Naive B cell (primary cell): ENCODE results near the gene TMEM107. TPM values are rescaled to one million over a fixed set of nuclear protein-coding genes. Genes with fewer than 3 reads are reported as not detected.

Experiments used
- ATAC-seq, 2 donors: fragments of 150-1000 bp; cut with Tn5 transposase; 2 replicates each; pipeline ENCODE4 v1.10.0; 2021; ENCODE audit warnings: low read depth in 2 of 2, mild to moderate bottlenecking in 2 of 2, moderate library complexity in 2 of 2
- DNase-seq: peaks from one replicate; pipeline ENCODE4 v3.0.0; 2022
- H3K27ac Mint-ChIP-seq, 6 donors: one replicate each; pipeline ENCODE4 v1.8.0; 2020 to 2022; ENCODE audit warnings: mild to moderate bottlenecking in 6 of 6, mixed read lengths in 6 of 6, moderate library complexity in 5 of 6, inconsistent platforms in 2 of 6
- H3K27me3 Mint-ChIP-seq, 3 donors: one replicate each; pipeline ENCODE4 v1.8.0; 2021 to 2022; ENCODE audit warnings: mixed read lengths in 3 of 3, mild to moderate bottlenecking in 1 of 3
- H3K36me3 Mint-ChIP-seq, 2 donors: one replicate each; pipeline ENCODE4 v1.8.0; 2020 to 2022; ENCODE audit warnings: mixed read lengths in 2 of 2, inconsistent platforms in 1 of 2, mild to moderate bottlenecking in 1 of 2
- H3K4me1 Mint-ChIP-seq, 3 donors: one replicate each; pipeline ENCODE4 v1.8.0; 2020 to 2022; ENCODE audit warnings: mixed read lengths in 3 of 3, inconsistent platforms in 1 of 3, mild to moderate bottlenecking in 1 of 3, moderate library complexity in 1 of 3
- H3K4me3 Mint-ChIP-seq, 8 donors: one replicate each; pipeline ENCODE4 v1.8.0; 2020 to 2022; ENCODE audit warnings: mild to moderate bottlenecking in 8 of 8, mixed read lengths in 8 of 8, moderate library complexity in 8 of 8, inconsistent platforms in 2 of 8
- H3K9me3 Mint-ChIP-seq, 7 donors: one replicate each; pipeline ENCODE4 v1.8.0; 2020 to 2022; ENCODE audit warnings: mixed read lengths in 7 of 7, mild to moderate bottlenecking in 5 of 7, inconsistent platforms in 2 of 7, moderate library complexity in 1 of 7
- polyA plus RNA-seq, 6 donors: library from polyadenylated mRNA; unstranded; fragments of 300-500 nt; fragmentation: Illumina TruSeq; gene quantifications; one replicate each; pipeline ENCODE4 v1.2.3, GENCODE V29; 2021; ENCODE audit warnings: low read depth in 6 of 6

TMEM107 gene
- polyA plus RNA-seq, 6 donors from 2014 or later: 29.9 to 42.3 (median 34.7) TPM

GRCh38 chr17:8123695-8124349 lies 52.4 kb downstream of the TMEM107 start, which contains the start of gene HES7:
HES7 (minus strand) TSS chr17:8124106; CDS start chr17:8124084, 22 bp downstream.
- ATAC-seq: no peak
- Mint-ChIP-seq H3K4me3 (peak within 1 kb of the TSS; percentile 83 to 98 (median 94)), H3K27ac (peak within 1 kb of the TSS; percentile 76 to 100 (median 98)), H3K4me1 (peaks cover 68 to 79% (median 76%) of the 10 kb centered on the region in 3 donors), H3K27me3 (peaks cover 35 to 57% (median 55%) of the 10 kb centered on the region in 3 donors), H3K9me3 (peaks cover 0 to 10% (median 1%) of the 10 kb centered on the region in 7 donors), H3K36me3 (no peaks in the 10 kb centered on the region)
- no peak for DNase-seq

GRCh38 chr17:8122924-8123694 lies 53.1 kb downstream of the TMEM107 start:
- no peaks in the 10 kb centered on the region for H3K36me3 Mint-ChIP-seq
- peaks cover 0 to 11% (median 2%) of the 10 kb centered on the region in 7 donors for H3K9me3 Mint-ChIP-seq
- H3K4me1 Mint-ChIP-seq: peaks cover 75 to 83% (median 83%) of the 10 kb centered on the region in 3 donors
- DNase-seq (no peak), ATAC-seq (no peak)
- peaks cover 35 to 64% (median 49%) of the 10 kb centered on the region in 3 donors for H3K27me3 Mint-ChIP-seq
- peak overlapping the region; percentile 83 to 98 (median 95) for H3K4me3 Mint-ChIP-seq
- H3K27ac Mint-ChIP-seq: peak overlapping the region in 5 of 6 donors; percentile 53 to 93 (median 77)

Other genes starting within 250 kb of the TMEM107 start
- under 1 TPM in 1 of 6 donors, not detected in 5; 0.15 TPM for gene KCNAB3, start 246.5 kb downstream of the TMEM107 start, polyA plus RNA-seq
- gene TRAPPC1, start 244.4 kb downstream of the TMEM107 start, polyA plus RNA-seq: 100 to 1,000 TPM; 202 to 349 (median 224) TPM
- gene CNTROB, start 244.2 kb downstream of the TMEM107 start, polyA plus RNA-seq: 10 to 100 TPM in 1 of 6 donors, 1 to 10 TPM in 5; 3.3 to 14.2 (median 7.6) TPM
- not detected for gene GUCY2D, start 173.8 kb downstream of the TMEM107 start, polyA plus RNA-seq
- not detected for gene ALOX15B, start 137.3 kb downstream of the TMEM107 start, polyA plus RNA-seq
- gene ALOX12B, start 88.7 kb downstream of the TMEM107 start, polyA plus RNA-seq: 1 to 10 TPM in 2 of 6 donors, under 1 TPM in 2, not detected in 2; 0.45 to 2.4 (median 1.1) TPM
- not detected for gene ALOXE3, start 57.9 kb downstream of the TMEM107 start, polyA plus RNA-seq
- gene HES7, start 52.3 kb downstream of the TMEM107 start, polyA plus RNA-seq: not detected
- gene PER1, start 24.0 kb downstream of the TMEM107 start, polyA plus RNA-seq: 10 to 100 TPM in 5 of 6 donors, 1 to 10 TPM in 1; 4.5 to 20.9 (median 13.5) TPM
- gene VAMP2, start 13.4 kb downstream of the TMEM107 start, polyA plus RNA-seq: 10 to 100 TPM; 37.8 to 89.1 (median 65.9) TPM
- 10 to 100 TPM; 14.8 to 24.2 (median 20.4) TPM for gene BORCS6, start 13.8 kb upstream of the TMEM107 start, polyA plus RNA-seq
- not detected for gene AURKB, start 34.2 kb upstream of the TMEM107 start, polyA plus RNA-seq
- 10 to 100 TPM; 13.5 to 34.9 (median 22.3) TPM for gene CTC1, start 71.7 kb upstream of the TMEM107 start, polyA plus RNA-seq
- 10 to 100 TPM; 11.6 to 29.8 (median 17.9) TPM for gene PFAS, start 72.9 kb upstream of the TMEM107 start, polyA plus RNA-seq
- 100 to 1,000 TPM in 1 of 6 donors, 10 to 100 TPM in 5; 65.8 to 110 (median 79.7) TPM for gene RANGRF, start 112.3 kb upstream of the TMEM107 start, polyA plus RNA-seq
- 1 to 10 TPM; 1.5 to 4.6 (median 2.1) TPM for gene SLC25A35, start 119.0 kb upstream of the TMEM107 start, polyA plus RNA-seq
- not detected for gene ARHGEF15, start 133.9 kb upstream of the TMEM107 start, polyA plus RNA-seq
- not detected for gene ODF4, start 163.5 kb upstream of the TMEM107 start, polyA plus RNA-seq
- gene RPL26, start 206.8 kb upstream of the TMEM107 start, polyA plus RNA-seq: 1,000 to 10,000 TPM; 1,225 to 2,056 (median 1,703) TPM
- under 1 TPM in 3 of 6 donors, not detected in 3; 0.13 to 0.35 (median 0.23) TPM for gene RNF222, start 221.4 kb upstream of the TMEM107 start, polyA plus RNA-seq